Measurements from ENCODE around the gene ASXL1.

Gene ASXL1

DNA sequence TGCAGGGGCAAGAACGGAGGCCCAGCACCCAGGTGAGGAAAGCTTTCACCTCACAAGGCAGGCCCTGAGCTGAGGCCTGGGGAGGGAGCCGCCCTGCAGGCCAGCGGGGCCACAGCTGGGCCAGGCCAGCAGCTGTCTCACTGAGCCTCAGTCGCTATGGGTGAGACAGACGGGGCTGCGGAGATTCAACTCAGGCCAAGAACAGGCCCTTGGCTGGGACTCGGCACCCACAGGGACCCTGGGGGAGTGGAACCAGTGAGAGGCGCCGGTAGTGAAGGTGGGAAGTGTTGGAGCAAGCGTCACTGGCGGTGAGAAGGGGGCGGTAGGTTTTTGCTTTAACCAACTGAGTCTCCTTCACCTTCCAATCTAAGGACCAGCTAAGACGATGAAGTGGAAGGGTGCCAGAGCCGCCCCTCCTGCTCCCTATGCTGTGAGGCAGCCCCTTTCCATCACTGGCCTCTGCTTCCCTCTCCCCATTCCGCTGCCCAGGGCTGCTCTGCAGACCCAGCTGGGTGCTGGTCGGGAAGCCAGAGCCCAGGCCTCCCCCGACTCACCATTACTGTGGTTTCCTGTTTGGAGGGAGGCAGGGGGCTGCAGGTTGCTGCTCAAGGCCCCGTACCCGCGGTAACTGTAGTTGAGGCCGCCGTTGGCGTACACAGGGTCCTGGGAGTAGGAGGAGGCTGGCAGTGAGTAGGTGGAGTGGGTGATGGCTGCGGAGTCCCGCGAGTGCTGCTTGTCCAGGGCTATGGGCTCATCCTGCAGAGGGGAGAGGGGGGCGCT lies 93.7 kb downstream of the ASXL1 start:
- no peak for DNase-seq

DNA sequence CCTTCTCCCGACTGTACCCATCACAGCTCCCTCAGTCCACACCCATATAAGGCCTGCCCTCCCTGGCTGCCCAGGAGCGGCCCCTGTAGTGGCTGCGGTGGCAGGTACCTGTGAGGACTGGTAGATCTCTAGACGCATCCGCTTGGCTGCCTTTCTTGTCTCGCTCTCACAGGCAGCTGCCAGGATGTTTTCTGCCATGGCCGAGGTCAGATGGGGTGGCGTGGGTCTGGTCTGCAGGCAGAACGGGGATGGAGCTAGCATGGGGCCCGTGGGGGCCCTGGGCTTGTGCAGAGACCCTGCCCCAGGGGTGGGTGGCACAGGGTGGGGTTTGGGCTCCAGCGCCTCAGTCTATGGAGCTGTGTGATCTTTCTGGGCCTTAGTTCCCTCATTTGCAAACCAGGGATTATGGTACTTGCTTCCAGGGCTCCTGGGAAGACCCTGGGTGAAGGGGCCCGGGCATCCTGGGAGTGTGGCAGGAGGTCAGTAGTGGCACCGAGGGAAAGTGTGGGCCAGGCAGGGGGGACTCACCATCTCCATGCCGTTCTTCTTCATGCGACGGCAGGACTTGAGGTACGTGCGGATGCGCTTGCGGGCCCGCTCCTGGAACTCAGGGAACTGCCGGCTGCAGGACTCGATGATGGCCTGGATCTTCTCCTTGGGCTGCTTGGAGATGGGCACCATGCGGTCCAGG lies 94.8 kb downstream of the ASXL1 start:
- no peak for DNase-seq

DNA sequence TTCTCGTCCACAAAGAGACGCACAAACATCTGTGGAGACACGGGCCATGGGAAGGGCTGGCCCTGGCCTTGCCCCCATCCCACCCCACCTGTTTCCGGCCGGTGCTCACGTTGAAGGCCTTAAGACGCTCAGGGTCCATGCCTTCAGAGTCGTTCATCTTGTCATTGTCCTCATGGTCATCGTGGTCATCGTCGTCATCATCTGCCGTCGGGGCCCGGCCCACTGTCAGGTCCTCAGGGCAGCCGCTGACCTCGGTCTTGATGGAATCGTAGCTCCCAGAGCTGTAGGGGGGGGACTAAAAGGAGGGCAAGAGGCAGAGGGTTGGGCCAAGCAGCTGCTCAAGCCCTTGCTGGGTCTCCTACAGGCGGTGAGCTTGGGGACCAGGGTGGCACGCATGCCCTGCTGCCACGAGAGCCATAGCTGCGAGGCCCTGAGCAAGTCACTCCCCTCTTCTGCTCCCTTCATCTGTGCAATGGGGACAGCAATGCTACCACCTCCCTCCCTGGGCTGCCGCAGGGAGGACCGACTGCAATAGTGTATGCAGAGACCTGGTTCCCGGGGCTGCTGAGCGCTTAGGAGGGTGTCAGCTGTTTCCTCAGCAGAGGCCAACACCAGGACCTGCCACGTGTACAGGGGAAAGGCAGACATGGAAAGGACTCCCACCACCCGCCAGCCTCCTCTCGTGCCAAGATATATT lies 95.5 kb downstream of the ASXL1 start:
- DNase-seq, result no peak

DNA sequence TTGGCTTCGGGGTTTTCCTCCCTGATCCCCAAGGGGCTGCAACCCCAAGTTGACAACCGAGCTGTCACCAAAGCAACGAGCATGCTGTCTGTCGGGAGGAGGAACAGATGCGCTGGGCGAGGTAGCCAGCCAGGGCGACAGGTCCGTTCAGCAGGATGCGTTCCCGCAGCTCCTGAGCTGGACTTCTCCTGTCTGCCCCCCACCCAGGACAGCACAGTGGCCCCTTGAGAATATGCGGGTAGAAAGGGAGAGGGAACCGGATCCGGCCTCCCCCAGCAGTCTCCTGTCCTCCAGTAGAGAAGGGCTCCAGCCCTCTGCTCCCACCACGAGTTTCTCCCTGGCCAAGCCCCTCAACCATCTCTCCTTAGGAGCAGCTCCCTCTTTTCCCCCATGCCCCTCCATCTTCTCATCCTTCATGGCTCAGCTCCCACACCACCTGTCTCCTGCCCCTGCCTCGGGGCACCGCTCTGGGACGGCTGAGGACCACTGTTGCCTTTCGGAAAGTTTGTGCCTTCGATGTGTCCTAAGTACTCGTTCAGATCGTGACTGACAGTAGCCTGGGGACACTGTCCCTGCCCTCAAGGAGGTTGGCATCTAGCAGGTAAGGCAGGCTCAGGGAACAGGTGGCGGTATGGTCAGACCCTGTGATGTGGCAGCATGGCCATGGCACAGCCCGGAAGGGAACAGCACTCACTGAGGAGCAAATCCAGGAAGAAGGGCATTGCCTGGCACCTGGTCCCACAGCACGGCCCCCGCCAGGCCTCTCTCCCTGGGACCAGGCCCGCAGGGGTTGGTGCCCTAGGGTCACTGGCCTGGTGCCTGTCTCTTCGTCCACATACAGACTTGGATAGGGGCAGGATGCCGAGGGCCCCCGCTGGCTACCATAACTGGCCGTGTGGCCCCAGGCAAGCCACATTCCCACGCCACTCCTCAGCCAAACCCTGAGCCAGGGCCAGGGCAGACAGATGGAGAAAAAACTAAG lies 96.3 kb downstream of the ASXL1 start:
- no peak for DNase-seq

DNA sequence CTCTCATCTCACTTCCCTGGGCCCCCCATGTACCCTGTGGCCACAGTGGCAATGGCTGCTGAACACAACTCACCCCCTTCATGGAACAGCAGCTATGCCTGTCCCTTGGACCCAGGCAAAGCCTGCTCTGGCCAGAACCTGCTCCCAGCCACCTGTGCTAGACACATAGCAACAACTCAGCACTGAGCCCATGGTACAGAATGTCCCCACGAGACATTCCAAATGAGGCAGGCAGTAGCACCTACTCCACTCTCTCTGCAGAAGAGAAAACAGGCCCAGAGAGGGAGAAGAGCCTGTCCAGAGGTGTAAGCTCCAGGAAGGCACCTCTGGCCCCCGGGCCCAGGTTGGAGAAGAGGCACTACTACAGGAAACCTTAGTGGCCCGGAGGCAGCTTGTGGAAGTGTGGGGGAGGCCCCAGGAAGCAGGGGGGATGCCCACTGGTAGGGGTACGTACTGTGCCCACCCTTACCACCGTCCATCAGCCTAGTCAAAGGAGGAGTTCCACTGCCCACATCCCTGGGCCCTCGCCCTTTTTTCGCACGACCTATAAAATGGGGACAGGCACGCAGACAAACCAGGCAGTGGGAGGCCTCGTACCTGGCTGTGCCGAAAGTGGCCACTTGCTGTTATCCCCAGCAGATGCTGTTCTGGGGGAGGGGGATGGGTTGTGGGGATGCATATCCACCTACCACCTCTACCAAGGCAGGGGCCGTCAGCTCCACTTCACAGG lies 97.2 kb downstream of the ASXL1 start:
- no peak for DNase-seq

DNA sequence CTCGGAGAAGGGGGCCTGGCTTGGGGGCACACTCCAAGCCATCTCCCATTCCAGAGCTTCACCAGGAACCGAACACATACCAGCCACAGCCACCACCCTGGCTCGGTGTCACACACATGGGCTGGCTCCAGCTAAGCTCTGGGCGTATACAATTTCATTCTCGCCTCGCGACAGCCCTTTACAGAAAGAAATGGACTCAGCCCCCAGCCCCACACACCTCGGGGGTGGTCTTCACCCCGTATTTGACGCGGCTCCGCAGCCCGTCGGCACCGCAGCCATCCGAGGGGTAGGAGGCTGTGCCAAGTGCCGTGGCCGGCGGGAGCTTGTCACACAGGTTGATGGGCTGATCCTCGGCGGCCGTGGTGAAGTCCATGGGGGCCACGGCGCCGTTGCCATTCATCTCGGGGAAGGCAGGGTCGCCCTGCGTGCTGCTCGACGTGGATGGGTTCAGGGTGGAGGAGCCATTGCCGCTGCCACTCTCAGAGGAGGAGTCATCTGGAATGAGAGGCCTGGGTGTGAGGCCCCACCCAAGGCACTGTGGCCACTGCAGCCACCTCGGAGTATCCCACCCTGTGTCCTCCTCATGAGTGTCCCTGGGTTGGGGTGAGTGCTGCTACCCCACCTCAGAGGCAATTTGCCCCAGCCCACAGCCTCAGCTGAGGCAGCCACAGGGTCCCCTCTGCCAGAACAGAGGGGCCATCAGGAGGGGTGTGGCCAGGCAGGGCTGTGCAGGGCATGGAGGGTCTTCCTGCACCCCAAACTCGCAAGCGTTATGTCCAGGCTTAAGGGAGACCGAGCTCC lies 98.0 kb downstream of the ASXL1 start:
- DNase-seq, result no peak

DNA sequence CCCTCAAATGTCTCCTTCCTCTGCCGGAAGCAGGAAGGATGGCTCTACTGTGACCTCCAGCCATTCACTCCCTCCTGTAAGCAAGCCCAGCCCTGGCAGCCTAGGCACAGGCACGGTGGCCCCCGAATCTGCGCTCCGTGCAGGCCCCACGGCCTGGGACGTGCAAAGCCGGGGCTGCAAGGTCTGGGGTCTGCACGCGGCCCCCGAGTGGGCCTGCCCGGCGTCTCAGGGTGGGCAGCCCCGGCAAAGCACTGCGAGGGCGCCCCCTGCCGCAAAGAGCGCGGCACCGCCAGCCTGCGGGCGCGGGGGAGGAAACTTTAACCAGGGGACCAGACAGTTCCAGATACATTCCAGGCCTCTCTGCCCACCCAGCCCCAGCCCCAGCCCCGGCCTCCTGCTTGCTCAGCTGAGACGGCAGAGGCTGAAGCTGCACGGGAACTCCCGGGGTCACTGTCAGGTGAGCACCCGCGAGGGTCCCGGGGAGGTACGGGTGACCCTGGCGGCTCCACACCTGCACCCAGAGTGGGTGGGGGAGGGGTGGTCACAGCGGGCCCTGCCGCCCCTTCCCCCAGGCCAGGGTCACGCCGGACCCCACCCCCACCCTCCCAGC lies 98.8 kb downstream of the ASXL1 start:
- DNase-seq, result peak in 28 of 56 donors; percentile 9 to 73 (median 44)

DNA sequence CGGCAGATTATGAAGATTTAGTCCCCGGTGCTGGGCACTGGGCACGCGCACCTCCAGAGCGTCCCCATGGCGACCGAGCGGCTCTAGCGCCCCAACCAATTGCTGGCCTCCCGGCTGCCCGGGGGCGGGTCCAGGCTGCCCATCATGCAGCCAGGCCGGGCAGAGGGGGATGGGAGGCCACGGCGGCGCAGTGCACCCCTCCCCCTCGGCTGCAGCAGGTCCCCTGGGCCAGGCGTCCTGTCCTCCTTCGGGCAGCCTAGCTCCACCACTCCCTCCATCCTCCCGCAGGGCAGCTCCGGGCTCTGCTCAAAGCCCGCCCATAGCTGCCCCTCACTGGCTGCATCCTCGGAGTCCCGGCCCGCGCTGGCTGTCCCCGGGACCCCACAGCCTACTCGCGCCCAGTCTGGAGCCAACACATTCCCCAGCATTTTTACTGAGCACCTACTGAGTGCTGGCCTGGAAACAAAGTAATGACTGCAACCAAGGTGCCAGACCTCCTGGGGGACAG lies 99.4 kb downstream of the ASXL1 start:
- peak in 51 of 56 donors; percentile 27 to 88 (median 68) for DNase-seq

DNA sequence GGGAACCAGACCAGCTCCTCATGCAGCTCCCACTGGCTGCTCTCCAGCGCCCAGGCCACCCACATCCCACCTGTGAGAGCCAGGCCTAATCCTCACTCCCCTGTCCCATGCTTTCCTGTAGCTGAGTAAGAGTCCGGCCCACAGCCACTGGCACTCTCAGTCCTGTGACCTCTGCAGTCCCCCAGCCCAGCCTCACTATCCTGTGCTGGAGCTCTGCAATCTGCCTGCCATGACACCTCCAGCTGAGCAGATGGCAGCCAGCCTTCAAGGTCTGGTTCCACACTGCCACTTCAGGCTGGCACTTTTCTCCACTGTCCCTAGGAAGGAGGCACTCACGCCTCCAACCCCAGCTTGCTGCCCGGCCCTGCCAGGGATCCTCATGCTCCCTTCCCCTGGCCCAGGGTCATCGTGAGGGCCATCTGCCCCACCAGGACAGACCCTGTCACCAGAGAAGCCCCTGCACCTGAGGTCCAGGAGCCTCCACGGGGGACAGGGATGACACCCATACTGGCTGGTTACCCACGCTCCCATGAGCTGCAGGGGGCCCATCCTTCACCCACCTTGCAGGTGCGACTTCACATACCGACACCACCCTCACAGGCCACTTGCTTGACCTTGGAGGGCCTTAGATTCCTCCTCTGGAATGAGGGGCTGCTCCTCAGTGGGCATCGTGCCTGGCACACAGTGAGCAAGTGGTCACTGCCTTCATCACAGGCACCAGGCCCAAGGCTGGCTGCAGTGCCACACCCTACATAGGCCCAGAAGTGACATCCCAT lies 100.1 kb downstream of the ASXL1 start:
- peak in 2 of 56 donors; percentile 20 to 28 for DNase-seq

DNA sequence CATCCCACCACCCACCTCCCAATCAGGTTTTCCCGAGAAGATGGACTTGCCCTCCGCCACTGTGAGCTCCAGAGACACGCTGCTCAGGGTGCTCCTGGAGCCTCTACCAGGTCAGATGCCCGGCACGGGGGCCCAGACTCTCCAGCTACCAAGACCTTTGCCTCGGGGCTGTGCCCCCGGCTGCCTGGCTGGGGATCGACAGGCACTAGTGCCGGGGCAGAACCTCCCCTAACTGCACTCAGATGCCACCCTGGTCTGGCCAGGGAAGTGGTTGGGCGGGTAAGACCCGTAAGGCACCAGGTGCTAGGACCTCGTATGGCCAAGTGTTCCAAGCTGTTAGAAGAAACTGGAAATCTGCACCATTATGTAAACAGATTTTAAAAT lies 100.7 kb downstream of the ASXL1 start:
- no peak for DNase-seq

DNA sequence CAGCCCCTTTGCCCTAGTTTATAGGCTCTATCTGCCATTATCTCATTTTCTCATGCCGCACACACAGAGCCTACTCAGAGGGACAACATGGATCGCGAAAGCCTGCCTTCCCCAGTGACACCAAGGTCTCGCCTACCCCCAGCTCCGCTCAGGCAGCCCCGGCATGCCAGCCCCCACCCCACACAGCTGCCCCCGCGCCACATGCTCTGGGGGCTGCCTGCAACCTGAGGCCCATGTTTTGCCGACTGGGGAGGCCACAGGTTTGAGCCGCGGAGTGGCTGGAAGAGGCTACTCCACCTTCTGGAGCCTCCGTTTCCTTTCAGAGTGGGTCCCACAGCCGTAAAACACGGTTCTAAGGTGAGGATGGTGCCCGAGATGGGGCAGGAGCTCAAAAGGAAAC lies 102.1 kb downstream of the ASXL1 start:
- DNase-seq, result no peak

DNA sequence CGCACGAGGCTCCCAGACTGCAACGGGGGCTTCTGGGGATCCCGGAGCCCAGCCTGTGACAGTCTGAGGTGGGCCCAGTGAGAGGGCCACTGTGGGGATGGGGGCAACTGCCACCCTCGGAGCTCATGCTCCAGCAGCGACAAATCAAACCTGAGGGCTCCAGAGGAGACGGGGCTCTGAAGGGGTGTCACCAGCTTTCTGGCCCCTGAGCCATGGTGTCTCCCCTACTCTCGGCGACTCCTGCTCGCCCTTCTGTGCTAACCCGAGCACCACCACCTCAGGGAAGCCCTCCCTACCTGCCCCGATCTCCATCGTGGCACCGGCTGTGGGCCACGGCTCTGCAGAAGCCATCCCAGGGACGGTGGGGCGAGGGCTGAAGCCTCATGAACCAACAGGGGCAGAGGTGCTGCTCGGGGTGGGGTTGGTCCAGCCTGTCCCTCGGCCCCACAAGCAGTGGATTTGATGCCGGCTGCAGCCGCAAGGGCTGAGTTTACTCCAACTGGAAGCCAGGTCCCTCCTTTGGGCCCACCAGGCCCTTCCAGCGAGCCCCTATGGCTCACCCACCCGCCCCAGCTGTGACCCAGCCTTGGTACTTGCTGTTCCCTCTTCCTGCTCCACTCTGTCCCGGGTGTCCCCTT lies 102.7 kb downstream of the ASXL1 start:
- no peak for DNase-seq

DNA sequence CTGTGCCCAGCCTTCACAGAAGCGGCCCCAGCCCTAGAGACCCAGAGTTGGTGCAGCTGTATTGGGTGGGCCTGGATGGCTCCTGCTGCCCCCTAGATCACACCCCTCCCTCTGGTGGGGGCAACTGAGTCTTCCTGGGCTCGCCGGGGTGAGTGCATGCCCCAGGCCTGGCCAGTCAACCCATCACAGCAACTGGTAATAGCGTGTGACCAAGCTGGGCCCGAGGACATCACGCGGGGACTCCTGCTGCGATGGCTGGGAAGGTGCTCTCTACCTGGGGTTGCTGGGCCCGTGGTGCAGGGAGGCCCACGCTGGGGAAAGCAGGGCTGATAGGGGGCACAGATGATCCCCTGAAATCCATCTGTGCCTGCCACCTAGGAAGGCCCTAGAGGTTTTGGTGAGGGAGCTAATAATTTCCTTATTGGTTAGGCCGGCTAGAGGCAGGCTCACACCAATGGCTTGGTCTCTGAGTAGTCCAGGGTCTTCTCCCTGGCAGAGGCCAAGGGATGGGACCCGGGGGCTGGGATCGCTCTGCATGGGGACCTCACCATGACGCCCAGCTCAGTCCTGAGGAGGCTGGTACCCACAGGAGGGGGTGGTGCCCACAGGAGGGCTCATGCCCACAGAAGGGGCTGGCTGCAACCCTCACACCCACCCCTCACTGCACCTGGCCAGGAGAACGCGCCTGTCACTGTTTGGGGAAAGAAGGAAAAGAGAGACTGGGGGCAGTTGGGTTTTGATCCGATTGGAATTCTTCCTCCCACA lies 103.9 kb downstream of the ASXL1 start:
- DNase-seq, result no peak

DNA sequence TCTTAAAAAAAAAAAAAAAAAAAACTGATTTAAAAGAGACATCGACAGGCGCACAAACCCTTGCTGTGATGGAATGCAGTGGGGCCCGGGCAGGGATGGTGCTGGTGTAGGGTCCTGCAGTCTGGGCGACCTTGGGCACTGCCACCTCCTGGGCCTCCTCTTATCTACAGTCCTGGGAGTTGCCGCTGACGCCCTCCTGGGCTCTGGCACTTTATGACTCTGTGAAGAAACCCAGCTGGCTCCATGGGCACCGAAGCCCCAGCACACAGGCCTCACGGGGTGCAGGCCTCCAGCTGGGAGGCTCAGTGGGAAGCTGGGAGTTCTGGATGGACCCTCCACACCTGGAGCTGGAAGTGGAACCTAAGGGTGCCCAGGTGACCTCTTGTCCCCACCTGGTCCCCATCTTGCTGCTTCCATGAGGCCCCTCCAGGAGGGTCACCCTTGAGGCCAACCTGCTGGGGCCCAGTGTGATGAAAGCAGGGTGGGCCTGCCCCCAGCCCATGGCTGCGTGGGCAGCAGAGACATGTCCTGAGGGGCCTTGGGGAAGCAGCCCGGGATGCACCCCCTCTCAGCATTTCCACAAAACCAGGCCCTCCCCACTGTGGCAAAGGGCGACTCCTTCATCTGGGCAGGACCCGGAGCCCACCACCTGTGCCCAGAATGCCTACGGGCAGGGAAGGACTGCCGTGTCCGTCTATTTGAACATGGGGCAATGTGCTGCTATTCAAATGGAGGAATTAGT lies 104.9 kb downstream of the ASXL1 start:
- peak in 8 of 56 donors; percentile 25 to 82 (median 47) for DNase-seq

DNA sequence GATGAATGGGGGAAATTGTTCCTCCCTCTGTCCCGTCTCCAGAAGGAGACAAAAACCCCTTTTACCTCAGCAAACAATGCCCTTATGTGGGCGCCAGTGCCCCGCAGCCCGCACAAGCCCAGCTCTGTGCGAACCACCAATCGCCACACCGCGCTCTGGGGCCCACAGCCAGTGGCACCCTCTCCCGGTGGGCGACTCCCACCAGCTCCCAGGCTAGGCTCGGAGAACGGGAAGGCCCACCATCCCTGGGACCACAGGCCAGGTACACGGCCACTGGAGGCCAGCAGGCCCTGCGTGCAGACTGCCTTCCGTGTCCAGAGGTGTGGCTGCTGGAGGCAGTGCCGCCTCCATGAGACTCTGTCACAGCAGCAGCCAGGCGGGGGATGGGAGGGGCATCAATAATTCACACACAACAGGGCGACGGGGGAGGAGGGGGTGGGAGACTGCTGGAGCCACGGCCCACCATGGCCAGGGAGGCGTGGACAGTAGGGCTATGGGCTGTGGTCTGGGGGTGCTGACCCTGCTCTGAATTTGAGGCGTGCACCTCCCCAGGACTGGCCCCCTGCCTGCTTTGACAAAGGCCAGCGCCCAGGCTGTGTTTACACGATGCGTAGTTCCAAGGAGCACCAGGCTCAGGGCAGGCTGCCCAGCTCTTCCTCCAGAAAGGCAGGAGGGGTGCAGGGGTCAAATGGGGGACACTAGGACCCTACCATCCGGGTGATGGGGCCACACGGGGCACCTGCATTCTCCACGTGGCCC lies 105.7 kb downstream of the ASXL1 start:
- peak in 54 of 56 donors; percentile 32 to 98 (median 88) for DNase-seq

Data from nucleus accumbens (tissue), 56 donors.